Stomach (tissue), 9 donors: Measurements from ENCODE around the gene CFAP65. TPM values are rescaled to one million over a fixed set of nuclear protein-coding genes. Genes with fewer than 3 reads are reported as not detected.

Experiments used
- DNase-seq, 2 donors: peaks; one replicate each; pipeline versions ENCODE4 v3.0.0 to v3.0.0-alpha.2; 2013 to 2019
- H3K27ac ChIP-seq, 5 donors: fragments of 200-600 bp in 4 of 5; sonication (generic) in 4 of 5; one replicate each; pipeline ENCODE4 v1.5.1; 2013 to 2019; ENCODE audit warnings: mild to moderate bottlenecking in 1 of 5, moderate library complexity in 1 of 5
- H3K27me3 ChIP-seq, 3 donors: fragments of 200-600 bp; sonication (generic); one replicate each; pipeline ENCODE4 v1.5.1; 2017 to 2019; ENCODE audit warnings: mixed run types in 1 of 3
- H3K36me3 ChIP-seq, 4 donors: fragments of 200-600 bp; sonication (generic); 1 replicate in 3 of 4; 2 replicates in 1 of 4; pipeline ENCODE4 v1.5.1; 2016 to 2019
- H3K4me1 ChIP-seq, 4 donors: fragments of 200-600 bp; sonication (generic); one replicate each; pipeline ENCODE4 v1.5.1; 2016 to 2019
- H3K4me3 ChIP-seq, 4 donors: fragments of 200-600 bp; sonication (generic) in 3 of 4; one replicate each; pipeline ENCODE4 v1.5.1; 2016 to 2019; ENCODE audit warnings: mild to moderate bottlenecking in 1 of 4
- H3K9me3 ChIP-seq, 4 donors: fragments of 200-600 bp; sonication (generic); one replicate each; pipeline ENCODE4 v1.5.1; 2016 to 2019
- CTCF ChIP-seq, 7 experiments: fragments of 450-650 bp in 4 of 7; fragments of 200-600 bp in 3 of 7; sonication (generic) in 3 of 7; IDR thresholded peaks; one replicate each; pipeline ENCODE4 v1.5.1; 2016 to 2019; ENCODE audit warnings: antibody characterized with exemption in 7 of 7, control low read depth in 2 of 7, mild to moderate bottlenecking in 1 of 7
- EP300 ChIP-seq: sonication (generic); formaldehyde crosslinking; IDR thresholded peaks from one replicate; pipeline ENCODE4 v1.6.1; 2017; ENCODE audit warnings: antibody characterized with exemption
- POLR2A ChIP-seq, 4 donors: fragments of 450-650 bp; IDR thresholded peaks; one replicate each; pipeline ENCODE4 v1.6.1; 2016; ENCODE audit warnings: antibody characterized with exemption in 4 of 4, control low read depth in 2 of 4, mild to moderate bottlenecking in 1 of 4, moderate library complexity in 1 of 4
- POLR2AphosphoS5 ChIP-seq, 3 donors: sonication (generic); formaldehyde crosslinking; IDR thresholded peaks; one replicate each; pipeline ENCODE4 v1.6.1; 2016; ENCODE audit warnings: antibody characterized with exemption in 3 of 3
- WGBS, 5 donors: extraction: QIAGEN DNeasy Blood & Tissue Kit in 3 of 5; methylation state at CpG; one replicate each; pipeline versions ENCODE4 v1.1.5 to v1.1.7; 2013 to 2018; 5-methylcytosine and 5-hydroxymethylcytosine counted together
- intact Hi-C: fragments of 100-400 bp; cut with DNase I; formaldehyde crosslinking; loops from one replicate; pipeline ENCODE4 v1.15.1; 2023; ENCODE audit warnings: low total_unique reads
- polyA plus RNA-seq, 3 donors: library from polyadenylated mRNA; stranded (reverse); fragments of 200-250 nt; gene quantifications; one replicate each; pipeline ENCODE4 v1.2.3, GENCODE V29; 2013
- total RNA-seq, 5 donors: library from RNA; depleted of rRNA; stranded (reverse); fragments of >200 nt; gene quantifications; one replicate each; pipeline versions ENCODE4 v1.1.0 to v1.2.3, GENCODE V29; 2014 to 2016
- donor health status: healthy with polysubstance abuse.
- donor health status: Bipolar disorder and iron deficiency.
- donor health status: healthy.

Gene CFAP65
- total and polyA plus RNA-seq, 8 donors = 0.10 to 2.6 TPM; not detected in 6

GRCh38 chr2:219081096-219081495, 39.8 kb upstream of the CFAP65 start:
- Histone ChIP-seq H3K4me1 (peaks cover 24 to 47% (median 34%) of the 10 kb centered on the region in 4 donors), H3K27me3 (no peaks in the 10 kb centered on the region), H3K27ac (peak overlapping the region; percentile 70 to 90 (median 82)), H3K9me3 (no peaks in the 10 kb centered on the region), H3K4me3 (no peak overlapping the region), H3K36me3 (peaks cover 3 to 22% (median 22%) of the 10 kb centered on the region in 4 donors)
- intact Hi-C loops = no loop called here
- DNase-seq = peak; percentile 44 to 79
- no peak for TF ChIP-seq POLR2AphosphoS5 (IDR thresholded peaks at IDR 0.05)
- no peak for TF ChIP-seq EP300
- TF ChIP-seq POLR2A (IDR thresholded peaks at IDR 0.05) = no peak
- TF ChIP-seq CTCF (IDR thresholded peaks at IDR 0.05) = no peak
- WGBS, 5 donors = 34 to 55% (median 41%) methylated on average over 7 of the region's 7 CpGs

DNA sequence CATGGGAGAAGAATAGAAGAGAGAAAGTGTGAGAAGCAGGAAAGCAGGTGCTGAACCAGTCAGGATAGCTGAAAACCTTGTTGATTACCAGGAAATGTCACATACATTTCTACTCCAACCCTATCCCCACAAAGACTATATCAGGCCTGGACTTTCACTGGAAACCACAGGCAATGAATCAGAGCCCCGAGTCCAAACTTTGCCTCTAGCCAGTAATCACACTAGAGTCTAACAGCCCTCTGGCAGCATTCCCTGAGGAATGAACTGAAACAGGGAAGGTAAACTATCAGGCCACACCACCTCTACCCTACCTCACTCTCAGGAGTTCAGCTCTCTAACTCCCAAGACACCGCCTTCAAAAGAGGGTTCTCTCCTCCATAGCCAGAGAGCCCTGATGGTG, 38.1 kb upstream of the CFAP65 start:
- peak overlapping the region; percentile 68 to 85 (median 79) for H3K27ac ChIP-seq
- intact Hi-C loops = no loop called here
- peaks cover 24 to 47% (median 32%) of the 10 kb centered on the region in 4 donors for H3K4me1 ChIP-seq

GRCh38 chr2:219078951-219079350, 37.6 kb upstream of the CFAP65 start:
- H3K4me1 ChIP-seq = peaks cover 24 to 47% (median 32%) of the 10 kb centered on the region in 4 donors
- peak overlapping the region; percentile 68 to 85 (median 79) for H3K27ac ChIP-seq
- H3K9me3 ChIP-seq = no peaks in the 10 kb centered on the region
- 46 to 76% (median 68%) methylated on average over 4 of the region's 4 CpGs for WGBS, 5 donors
- peaks cover 11 to 44% (median 43%) of the 10 kb centered on the region in 4 donors for H3K36me3 ChIP-seq
- DNase-seq = no peak
- TF ChIP-seq EP300 (no peak), CTCF (IDR thresholded peaks at IDR 0.05) (no peak), POLR2A (IDR thresholded peaks at IDR 0.05) (no peak), POLR2AphosphoS5 (IDR thresholded peaks at IDR 0.05) (no peak)
- H3K4me3 ChIP-seq = no peak overlapping the region
- intact Hi-C loops = no loop called here
- no peaks in the 10 kb centered on the region for H3K27me3 ChIP-seq

More for the DNA sequence above, 38.1 kb upstream of the CFAP65 start:
- no peaks in the 10 kb centered on the region for H3K27me3 ChIP-seq
- no peaks in the 10 kb centered on the region for H3K9me3 ChIP-seq
- TF ChIP-seq POLR2A (IDR thresholded peaks at IDR 0.05) (no peak), POLR2AphosphoS5 (IDR thresholded peaks at IDR 0.05) (peak in 2 of 3 donors; percentile 14 to 64), EP300 (no peak), CTCF (IDR thresholded peaks at IDR 0.05) (no peak)
- DNase-seq = peak; percentile 70 to 71
- H3K36me3 ChIP-seq = peaks cover 11 to 39% (median 39%) of the 10 kb centered on the region in 4 donors
- H3K4me3 ChIP-seq = no peak overlapping the region
- 30 to 60% (median 36%) methylated on average over 2 of the region's 2 CpGs for WGBS, 5 donors

DNA sequence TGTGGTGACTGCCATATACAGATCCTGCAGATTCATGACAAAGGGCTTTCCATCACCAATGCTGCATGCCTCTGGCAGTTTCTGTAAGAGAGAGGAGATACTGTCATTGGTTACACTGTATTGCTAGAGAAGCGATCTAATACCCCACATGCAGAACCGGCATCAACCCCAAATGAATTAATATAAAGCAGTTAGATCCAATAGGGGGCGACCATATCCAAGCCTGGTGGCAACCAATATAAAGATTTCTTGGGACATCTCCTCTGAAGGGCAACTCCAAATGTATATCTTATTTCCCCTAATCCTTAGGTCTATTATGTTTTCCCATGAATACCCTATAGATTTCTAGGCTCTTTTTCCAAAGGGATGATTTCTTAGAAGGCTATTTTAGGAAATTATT, 36.8 kb upstream of the CFAP65 start:
- Histone ChIP-seq H3K27ac (peak overlapping the region in 3 of 5 donors; percentile 68 to 85 (median 79)), H3K36me3 (peaks cover 11 to 48% (median 46%) of the 10 kb centered on the region in 4 donors), H3K4me1 (peaks cover 30 to 50% (median 37%) of the 10 kb centered on the region in 4 donors), H3K9me3 (no peaks in the 10 kb centered on the region), H3K27me3 (no peaks in the 10 kb centered on the region), H3K4me3 (no peak overlapping the region)
- 79 to 90% (median 87%) methylated on average over 3 of the region's 3 CpGs for WGBS, 5 donors
- intact Hi-C loops = no loop called here
- no peak for DNase-seq
- TF ChIP-seq POLR2A (IDR thresholded peaks at IDR 0.05) (no peak), EP300 (no peak), POLR2AphosphoS5 (IDR thresholded peaks at IDR 0.05) (no peak), CTCF (IDR thresholded peaks at IDR 0.05) (no peak)
